NCI-H748 treated with DMSO at 0.1 percent for 48 hours (cell line): ENCODE data around the gene PERP.

Experiments
- DNase-seq: peaks from one replicate; lab custom pipeline; 2025; lab: John Stamatoyannopoulos, UW

Gene PERP

DNA sequence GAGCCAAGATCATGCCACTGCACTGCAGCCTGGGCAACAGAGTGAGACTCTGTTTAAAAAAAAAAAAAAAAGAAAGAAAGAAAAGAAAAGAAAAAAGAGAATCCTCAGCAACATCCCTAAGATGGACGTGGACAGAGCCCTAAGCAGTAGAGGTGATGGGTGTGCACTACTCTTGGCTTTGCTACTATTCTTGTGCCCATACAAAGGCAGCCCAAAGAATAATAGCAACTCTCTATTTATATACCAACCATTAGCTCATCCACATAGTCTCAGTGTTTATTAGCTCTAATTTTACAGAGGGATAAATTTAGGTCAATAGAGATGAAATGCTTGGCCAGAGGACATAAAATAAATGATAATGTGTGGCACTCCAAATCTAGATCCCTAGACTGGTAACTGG lies 62.2 kb downstream of the PERP start:
- no peak for DNase-seq

DNA sequence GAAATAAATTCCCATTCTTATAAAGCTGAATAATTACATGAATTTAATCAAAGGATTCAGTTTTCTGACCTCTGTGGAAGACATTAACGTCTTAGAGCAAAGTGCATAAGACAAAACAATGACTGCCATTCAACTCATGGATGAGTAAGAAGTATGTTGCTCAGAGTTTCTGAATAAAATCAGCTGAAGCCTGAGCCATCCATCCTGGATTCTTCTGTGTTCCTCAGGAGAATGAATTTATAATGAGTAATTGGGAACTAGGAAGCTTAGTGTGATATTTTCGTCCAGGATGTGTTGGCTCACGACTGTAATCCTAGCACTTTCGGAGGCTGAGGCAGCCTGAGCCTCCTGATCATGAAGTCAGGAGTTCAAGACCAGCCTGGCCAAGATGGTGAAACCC lies 62.8 kb downstream of the PERP start:
- DNase-seq: no peak
